ENCODE data around the gene PCED1B.
"Not testable (repeated sequence)": the region's sequence is repeated elsewhere in the genome, so short reads cannot be mapped to it uniquely, and the experiment has no call there.

The PCED1B gene, protein sequence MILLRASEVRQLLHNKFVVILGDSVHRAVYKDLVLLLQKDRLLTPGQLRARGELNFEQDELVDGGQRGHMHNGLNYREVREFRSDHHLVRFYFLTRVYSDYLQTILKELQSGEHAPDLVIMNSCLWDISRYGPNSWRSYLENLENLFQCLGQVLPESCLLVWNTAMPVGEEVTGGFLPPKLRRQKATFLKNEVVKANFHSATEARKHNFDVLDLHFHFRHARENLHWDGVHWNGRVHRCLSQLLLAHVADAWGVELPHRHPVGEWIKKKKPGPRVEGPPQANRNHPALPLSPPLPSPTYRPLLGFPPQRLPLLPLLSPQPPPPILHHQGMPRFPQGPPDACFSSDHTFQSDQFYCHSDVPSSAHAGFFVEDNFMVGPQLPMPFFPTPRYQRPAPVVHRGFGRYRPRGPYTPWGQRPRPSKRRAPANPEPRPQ

GRCh38 chr12:47079468-47079980 is at the start of gene PCED1B, which contains the start of gene AMIGO2:
TSS of gene PCED1B (plus strand) at chr12:47079621. CDS start at chr12:47235064, 155,443 bp downstream.
TSS of gene AMIGO2 (minus strand) at chr12:47079959. CDS start at chr12:47079002, 957 bp downstream.
- DNase-seq (ENCODE audit: low spot score): no peak

DNA sequence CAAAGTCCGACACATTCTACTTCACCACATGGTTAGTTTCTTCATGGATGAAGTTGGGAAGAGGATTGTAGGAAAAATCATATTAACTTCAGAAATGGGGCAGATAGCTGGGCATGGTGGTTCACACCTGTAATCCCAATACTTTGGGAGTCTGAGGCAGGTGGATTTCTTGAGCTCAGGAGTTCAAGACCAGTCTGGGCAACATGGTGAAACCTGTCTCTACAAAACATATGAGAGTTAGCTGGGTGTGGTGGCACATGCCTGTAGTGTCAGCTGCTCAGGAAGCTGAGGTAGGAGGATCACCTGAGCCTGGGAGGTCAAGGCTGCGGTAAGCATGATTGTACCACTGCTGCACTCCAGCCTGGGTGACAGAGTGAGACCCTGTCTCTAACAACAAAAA is 49.5 kb upstream of the PCED1B start:
- no peak for DNase-seq (ENCODE audit: low spot score)

- DNase-seq (ENCODE audit: low spot score): peak; percentile 58
Measured at GRCh38 chr12:47032644-47033043, 46.8 kb upstream of the PCED1B start.

DNA sequence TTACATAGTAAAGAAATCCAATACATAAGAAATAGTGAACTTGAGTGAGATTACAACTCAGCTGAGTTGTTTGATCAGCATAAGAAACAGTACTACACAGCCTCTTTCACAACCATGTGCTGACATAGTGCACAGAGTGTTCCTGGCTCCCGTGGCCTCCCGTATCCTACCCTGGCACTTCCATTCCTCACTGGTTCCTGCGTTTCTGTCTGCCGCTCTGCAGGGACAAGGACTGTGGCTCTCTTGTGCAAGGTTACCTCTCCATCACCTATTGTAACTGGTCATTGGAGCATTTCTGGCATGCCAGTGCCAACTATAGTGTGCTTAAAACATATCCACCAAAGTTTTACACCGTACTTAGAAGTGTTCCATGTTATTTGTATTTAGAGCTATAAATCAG is 46.3 kb upstream of the PCED1B start:
- DNase-seq (ENCODE audit: low spot score): peak; percentile 30

DNA sequence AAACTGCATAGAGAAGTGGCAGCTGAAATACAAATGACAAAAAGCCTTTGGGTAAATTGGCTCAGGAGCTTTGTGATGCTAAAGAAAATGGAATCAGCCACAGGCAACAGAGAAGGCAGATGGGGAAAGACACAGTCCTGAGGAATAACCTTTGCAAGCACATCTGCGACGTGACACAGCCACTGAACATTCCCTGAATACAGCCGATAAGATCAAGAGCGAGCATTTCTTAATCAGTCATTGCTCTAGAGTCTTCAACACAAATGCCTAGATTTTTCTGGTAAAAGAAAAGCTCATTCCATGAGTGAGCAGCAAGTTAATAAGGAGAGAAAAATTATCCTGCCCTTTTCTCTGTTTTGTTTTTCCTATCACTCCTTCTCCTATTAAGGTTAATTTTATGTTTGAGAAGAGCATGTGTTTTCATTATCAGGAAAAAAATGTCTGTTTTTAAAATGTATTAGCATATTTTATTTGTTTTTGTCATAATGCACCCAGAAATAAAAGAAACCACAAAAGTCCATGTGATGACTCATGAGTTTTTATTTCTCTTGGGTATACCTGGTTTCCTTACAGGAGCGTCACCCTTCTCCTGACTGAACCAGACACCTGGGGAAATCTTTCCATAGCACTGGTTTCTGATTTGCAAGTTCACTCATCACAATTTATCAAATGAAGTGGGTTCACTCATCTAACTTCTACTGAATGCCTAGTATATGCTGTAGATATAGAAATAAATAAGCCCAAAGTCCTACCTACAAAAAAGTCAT is 45.4 kb upstream of the PCED1B start:
- no peak for DNase-seq (ENCODE audit: low spot score)

DNA sequence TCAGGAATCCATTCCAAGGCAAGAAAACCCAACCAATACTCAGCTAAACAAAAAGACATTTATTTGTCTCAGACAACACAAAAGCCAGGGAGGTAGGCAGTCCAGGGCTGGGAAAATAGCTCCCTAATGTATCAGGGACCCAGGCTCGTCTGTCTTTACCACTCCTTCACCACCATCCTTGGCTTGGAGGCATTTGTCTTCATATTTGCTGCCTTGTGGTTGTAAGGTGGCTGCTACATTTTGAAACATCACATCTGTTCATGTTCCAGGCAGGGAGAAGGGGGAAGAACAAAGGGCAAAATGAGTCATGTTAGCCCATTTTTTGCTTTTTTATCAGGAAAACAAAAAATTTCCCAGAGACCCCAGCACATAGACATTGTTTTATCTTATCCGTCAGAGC is 44.8 kb upstream of the PCED1B start:
- DNase-seq (ENCODE audit: low spot score): no peak

DNA sequence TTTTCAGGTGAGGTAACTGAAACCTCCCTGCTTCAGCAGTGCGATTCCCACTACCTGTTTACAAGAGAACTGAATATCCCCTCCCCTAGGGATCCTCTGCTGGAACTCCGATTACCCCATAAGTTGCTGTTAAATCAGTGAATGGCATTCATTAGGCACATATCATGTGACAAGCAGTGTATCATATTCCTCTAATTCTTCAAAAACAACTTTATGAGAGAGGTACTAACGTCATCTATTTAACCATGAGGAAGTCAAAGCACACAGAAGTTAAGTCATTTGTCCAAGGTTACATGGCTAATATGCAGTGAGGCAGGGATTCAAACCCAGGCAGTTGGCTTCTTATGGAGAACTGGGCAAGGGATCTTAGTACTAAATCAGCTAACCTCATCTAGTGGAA is 43.9 kb upstream of the PCED1B start:
- DNase-seq (ENCODE audit: low spot score): peak; percentile 25

- DNase-seq (ENCODE audit: low spot score): peak; percentile 51
Measured at GRCh38 chr12:47038270-47038748, 41.1 kb upstream of the PCED1B start.

DNA sequence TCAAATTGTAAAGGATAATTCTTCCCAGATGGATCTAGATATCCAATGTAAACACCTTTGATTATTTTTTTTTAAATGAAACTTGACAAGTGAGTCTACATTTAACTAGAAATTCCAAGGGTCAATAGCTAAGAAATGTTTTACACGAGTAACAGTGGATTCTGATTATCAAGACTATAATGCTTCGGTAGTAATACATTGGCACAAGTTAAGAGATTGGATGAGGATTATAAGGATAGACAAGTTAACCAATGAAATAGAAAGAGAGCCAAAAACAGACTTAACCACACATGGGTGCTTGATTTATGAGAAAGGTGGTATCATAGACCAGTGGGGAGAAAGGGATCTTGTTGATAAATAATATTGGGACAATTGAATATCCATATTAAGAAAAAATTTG is 40.3 kb upstream of the PCED1B start:
- DNase-seq (ENCODE audit: low spot score): peak; percentile 21

- DNase-seq (ENCODE audit: low spot score): peak; percentile 68
Measured at GRCh38 chr12:47039756-47040155, 39.7 kb upstream of the PCED1B start.

GRCh38 chr12:47041327-47041726 is 38.1 kb upstream of the PCED1B start:
- DNase-seq (ENCODE audit: low spot score): no peak

GRCh38 chr12:47048541-47048940 is 30.9 kb upstream of the PCED1B start:
- DNase-seq (ENCODE audit: low spot score): no peak

- DNase-seq (ENCODE audit: low spot score): not testable (repeated sequence)
Measured at GRCh38 chr12:47051291-47051690, 28.1 kb upstream of the PCED1B start.

DNA sequence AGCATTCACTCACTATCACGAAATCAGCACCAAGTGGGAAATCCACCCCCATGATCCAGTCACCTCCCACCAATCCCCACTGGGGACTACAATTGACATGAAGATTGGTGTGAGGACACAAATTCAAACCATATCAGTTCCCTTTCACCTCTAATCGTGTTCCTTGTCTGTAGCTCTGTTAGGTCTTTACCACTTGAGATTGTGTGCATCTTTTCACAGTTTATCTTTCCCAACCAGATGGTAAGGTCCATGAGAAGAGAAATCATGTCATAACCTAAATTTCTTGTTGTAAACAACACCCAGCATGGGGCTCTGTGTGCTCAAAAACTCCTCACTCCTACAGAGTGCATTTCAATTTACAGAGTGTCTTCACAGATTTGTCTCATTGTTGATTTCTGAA is 27.1 kb upstream of the PCED1B start:
- DNase-seq (ENCODE audit: low spot score): no peak

DNA sequence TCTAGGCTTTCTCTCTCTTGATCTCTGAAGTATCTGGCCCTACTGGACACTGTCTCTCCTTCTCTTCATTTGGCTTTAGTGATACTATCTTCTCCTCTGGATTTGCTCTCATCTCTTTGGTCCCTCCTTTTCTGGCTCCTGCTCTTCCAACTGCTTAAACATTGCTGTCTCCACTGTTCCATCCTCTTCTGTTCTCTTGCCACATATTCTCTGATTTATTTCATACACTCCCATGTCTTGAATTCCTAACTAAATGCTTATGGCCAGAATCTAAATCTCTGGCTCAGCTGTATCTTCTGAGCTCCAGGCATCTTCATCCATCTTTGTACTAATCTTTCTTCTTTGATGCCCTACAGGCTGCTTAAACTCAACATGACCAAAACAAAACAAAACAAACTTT is 25.5 kb upstream of the PCED1B start:
- DNase-seq (ENCODE audit: low spot score): no peak

DNA sequence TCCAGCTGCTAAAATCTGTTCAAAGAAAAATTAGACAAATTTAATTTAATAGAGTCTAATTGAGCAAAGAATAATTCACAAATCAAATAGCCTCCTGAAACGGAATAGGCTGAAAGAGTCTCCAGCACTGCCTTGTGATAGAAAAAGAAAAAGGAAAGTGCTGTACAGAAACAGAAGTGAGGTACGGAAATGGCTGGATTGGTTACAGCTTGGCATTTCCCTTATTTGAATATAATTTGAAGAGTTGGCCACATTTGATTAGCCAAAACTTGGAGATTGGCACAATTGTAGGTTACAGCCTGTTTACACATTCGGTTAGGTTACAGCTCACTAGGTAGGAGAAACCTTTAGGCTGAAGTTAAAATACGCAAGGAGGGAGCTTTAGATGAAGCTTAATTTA is 24.8 kb upstream of the PCED1B start:
- DNase-seq (ENCODE audit: low spot score): no peak

DNA sequence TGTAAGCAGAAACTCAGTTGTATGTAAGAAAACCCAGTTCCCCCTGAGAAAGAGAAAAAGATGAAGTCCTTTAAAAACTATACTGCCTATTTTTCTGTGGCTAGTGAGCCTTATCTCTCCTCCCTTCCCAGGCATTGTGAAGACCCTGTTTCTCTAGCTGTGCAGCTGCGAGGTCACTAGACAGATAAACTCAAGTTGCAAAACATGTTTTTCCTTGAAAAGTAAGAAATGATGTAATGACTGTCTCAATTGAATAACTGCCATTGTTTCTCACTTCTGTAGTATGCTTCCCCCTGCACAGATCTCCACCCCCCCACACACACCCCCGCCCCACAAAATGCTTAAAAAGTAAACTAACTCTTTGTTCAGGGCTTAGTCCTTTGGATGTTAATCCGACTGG is 23.6 kb upstream of the PCED1B start:
- DNase-seq (ENCODE audit: low spot score): not testable (repeated sequence)

DNA sequence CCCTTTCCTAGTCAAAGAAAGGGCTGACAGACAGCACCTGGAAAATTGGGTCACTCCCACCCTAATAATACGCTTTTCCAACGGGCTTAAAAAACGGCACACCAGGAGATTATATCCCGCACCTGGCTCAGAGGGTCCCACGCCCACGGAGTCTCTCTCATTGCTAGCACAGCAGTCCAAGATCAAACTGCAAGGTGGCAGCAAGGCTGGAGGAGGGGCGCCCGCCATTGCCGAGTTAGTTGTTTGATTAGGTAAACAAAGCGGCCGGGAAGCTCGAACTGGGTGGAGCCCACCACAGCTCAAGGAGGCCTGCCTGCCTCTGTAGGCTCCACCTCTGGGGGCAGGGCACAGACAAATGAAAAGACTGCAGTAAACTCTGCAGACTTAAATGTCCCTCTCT is 22.5 kb upstream of the PCED1B start:
- DNase-seq (ENCODE audit: low spot score): not testable (repeated sequence)

- not testable (repeated sequence) for DNase-seq (ENCODE audit: low spot score)
Measured at GRCh38 chr12:47058640-47059039, 20.8 kb upstream of the PCED1B start.

DNA sequence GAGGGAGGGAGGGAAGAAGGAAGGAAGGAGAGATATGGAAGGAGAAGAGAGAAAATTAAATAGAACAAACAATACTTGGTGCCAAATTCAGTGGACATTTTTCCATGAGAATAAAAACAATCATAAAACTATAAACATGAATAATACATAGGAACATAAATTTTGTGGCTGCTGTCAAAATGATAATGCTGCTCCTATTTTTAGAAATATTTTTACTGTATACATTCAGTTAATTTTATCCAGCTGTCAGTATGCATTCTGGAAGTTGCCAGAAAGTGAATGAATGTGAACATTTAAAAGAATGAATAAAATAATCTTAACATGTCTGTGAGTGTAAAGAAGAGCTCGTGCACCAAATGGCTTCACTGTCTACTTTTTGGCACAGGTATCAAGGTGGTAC is 13.9 kb upstream of the PCED1B start:
- no peak for DNase-seq (ENCODE audit: low spot score)

DNA sequence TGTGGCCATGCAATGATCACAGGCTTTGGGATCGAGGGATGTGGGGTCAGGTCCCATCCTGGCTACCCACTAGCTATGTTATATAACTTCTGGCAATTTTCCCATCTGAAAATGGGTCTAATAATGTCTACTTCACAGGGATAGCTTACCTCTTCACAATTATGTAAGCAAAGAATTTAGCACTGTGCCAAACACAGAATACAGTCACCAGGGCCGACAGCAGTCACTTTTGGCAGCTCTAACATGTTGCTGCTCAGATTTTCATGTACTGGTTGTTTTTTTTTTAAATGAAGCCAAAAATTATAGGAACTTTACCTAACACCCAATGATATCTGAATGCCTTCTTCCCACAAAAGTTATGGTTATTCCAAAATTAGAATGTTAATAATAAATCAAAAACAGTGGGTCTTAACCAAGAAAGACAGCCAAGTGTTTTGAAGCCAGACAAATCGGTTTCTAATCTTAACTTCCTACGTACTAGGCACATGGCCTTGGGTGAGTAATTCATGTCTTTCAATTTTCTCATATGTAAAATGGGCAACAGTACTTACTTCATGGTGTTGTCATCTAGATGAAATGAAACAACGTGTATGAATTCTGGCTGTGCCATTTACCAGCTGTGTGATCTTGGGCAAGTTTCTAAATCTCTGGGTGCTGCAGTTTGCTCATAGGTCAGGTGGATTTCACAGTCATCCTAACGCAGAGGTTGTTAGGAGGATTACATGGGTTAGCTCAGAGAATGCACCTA is 13.0 kb upstream of the PCED1B start:
- DNase-seq (ENCODE audit: low spot score): no peak

GRCh38 chr12:47067176-47067575 is 12.2 kb upstream of the PCED1B start:
- DNase-seq (ENCODE audit: low spot score): no peak

All from cerebellar cortex (tissue), 1 donor.